HG02938 (cell line): Measurements from ENCODE around the gene PRKN.

ENCODE experiments used
- ATAC-seq: cut with Tn5 transposase; IDR thresholded peaks from one replicate; pipeline ENCODE4 v1.9.1; 2021; ENCODE audit warnings: mild to moderate bottlenecking, moderate library complexity; ENCODE audit not compliant: unreplicated experiment

Gene PRKN

GRCh38 chr6:162153120-162153519 lies 574.4 kb downstream of the PRKN start:
- ATAC-seq: no peak

- ATAC-seq: no peak
Observed at GRCh38 chr6:162151021-162151665, 576.4 kb downstream of the PRKN start.

- ATAC-seq: no peak
Observed at GRCh38 chr6:162150295-162150694, 577.3 kb downstream of the PRKN start.

GRCh38 chr6:162149786-162150185 lies 577.8 kb downstream of the PRKN start:
- ATAC-seq: no peak

GRCh38 chr6:162147805-162148204 lies 579.8 kb downstream of the PRKN start:
- no peak for ATAC-seq

DNA sequence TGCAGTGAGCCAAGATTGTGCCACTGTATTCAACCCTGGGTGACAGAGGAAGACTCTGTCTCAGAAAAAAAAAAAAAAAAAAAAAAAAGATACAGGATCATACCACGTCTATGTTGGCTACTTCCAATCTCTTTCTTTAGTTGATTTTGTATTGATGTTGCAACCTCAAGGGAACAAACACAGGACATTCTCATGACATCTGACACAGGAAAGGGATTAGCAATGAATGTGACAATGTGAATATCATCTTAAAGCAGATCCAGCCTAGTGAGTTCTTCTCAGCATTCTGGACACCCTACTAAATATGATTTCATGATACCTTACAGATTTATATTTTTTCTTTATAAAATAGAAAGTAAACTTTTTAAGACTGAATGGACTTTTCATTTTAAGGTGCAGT lies 580.3 kb downstream of the PRKN start:
- no peak for ATAC-seq

DNA sequence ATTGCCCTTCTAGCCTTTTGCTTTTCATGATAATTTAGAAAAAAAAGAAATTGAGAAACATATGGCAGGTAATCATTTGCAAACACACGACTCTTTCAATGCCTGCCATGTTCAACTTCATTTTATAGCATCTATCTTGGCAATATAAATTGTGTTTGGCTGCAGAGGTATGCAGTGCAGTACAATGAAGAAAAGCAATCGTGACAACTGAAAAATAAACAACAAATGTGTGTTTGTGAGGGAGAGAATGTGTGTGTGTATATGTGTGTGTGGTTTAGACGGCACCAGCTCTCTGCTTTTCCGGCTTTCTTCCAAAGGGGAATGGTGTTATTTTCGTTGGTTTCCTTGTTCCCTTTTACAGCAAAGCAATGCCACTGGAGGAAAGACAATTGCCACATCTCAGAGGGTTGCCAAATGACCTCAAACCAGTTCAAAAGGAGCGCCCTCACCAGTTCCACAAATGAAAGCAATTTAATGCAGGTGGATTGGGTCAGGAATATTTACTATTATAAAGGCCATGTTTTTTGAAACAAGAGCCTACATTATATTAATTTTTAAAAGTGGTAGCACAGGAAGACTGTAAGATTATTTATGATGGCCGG lies 587.2 kb downstream of the PRKN start:
- ATAC-seq: no peak

GRCh38 chr6:162125659-162126058 lies 601.9 kb downstream of the PRKN start:
- no peak for ATAC-seq

GRCh38 chr6:162124710-162125435 lies 602.7 kb downstream of the PRKN start:
- no peak for ATAC-seq

DNA sequence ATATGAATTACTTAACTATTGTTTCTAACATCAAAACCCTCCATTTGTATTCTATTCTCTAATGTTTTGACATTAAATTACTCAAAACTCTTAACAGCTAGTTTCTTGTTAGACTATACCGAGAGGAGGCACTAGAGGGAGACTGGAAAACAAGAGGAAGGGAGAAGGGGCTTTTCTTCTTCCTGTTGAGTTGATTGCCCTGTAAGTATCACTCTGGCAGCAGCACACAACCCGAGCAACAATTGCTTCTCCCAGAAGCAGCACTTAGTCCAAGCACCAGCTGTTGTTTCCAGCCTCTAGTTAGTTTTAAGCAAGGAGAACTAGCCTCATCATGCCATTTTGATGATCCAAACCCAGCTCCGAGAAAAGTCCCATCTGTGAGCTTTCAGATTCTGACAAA lies 603.8 kb downstream of the PRKN start:
- ATAC-seq: no peak

GRCh38 chr6:162119341-162119740 lies 608.2 kb downstream of the PRKN start:
- ATAC-seq: no peak

DNA sequence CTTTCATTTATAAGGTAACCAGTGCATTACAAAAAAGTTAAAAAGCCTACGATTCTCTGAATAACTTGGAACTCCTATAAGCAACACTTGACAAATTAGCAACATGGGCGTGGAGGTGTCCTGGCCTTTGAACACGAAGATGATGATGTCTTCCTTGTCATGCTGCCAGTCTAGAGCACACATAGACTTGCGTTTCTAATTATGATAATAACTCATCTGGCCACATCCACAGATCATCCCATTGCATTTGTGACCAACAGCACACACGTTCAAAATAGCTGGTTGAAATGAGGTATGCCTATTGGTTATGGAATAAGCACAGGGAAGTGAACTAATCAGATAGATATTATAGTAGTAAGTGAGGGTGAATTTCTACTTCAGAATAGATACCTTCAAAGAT lies 608.9 kb downstream of the PRKN start:
- ATAC-seq: no peak

DNA sequence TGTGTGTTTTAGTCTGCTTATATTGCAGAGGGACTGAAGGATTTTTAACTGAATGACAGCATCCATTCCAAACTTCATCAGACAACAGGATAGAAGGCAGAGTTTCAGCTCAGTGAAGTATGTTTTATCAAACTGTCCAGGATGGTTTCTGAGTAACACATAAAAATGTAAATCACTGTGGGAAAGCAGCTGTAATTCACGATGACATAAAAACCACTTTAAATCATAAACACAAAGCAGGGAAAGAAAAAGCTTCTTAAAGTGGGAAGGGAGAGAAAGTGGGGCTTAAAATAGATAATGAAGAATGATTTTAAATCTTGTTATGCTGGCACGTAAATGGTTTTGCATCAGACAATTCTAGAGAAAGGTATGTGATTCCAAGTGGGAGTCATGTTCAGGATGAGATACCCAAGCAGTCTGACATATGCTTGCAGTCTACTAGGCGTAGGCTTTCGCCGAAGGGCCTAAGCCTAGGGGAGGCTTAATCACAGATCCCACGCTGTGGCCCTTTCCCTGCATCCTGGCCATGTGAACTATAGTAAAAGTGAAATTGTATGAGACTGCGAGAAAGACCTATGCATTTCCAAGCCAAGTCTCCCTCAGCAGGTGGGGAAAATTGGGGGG lies 610.6 kb downstream of the PRKN start:
- no peak for ATAC-seq

GRCh38 chr6:162109480-162110050 lies 618.0 kb downstream of the PRKN start:
- no peak for ATAC-seq

- ATAC-seq: no peak
Observed at GRCh38 chr6:162108041-162108440, 619.5 kb downstream of the PRKN start.

- ATAC-seq: no peak
Observed at GRCh38 chr6:162100096-162100495, 627.5 kb downstream of the PRKN start.

GRCh38 chr6:162099685-162100084 lies 627.9 kb downstream of the PRKN start:
- ATAC-seq: no peak

DNA sequence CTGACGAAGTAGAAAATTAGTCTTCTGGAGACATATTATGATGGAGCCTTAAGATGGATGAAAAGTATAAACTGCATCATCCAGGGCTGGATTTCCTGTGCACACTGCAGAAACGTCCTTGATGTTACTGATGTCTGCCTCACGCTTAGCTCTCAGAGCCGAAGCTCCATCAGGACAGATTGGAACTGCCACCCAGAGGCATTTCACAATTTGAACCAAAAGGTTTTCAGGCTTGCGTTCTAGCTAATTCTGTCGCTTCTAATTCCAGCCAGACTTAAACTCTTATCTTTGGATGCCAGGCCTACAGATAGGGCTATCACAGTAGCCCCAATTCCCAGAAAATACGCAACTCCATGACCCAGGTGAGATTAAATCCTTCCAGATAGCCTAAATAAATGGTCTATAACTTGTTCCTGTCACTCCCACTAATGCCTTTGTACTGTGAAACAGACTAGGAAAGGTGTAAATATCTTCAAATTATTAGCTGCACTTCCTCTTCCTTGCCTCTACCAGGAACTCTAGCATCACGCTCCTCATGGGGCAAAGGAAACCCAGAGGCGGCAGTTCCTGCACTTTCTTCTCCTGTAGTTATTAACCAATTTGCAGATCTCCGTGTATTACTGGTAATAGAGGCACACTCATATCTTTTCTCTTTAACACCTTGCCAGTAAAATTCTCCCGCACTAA lies 634.6 kb downstream of the PRKN start:
- no peak for ATAC-seq

DNA sequence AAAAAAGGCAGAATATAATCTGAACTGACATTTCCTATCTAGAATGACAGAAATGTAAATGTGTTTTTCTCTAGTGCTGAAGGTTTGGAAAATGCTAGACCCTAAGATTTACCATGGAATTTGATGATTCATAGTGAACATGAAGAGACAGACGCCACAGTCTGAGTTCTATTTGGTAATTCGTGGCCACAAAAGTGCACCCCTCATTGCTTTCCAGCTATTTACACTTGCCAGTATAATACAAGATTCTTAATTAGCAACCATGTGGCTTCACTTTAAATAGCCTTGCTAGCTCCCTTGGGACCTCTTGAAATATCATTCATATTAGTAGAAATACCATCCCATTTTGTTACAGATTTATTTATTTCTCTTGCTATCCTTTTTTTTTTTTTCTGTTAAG lies 636.8 kb downstream of the PRKN start:
- ATAC-seq: no peak

DNA sequence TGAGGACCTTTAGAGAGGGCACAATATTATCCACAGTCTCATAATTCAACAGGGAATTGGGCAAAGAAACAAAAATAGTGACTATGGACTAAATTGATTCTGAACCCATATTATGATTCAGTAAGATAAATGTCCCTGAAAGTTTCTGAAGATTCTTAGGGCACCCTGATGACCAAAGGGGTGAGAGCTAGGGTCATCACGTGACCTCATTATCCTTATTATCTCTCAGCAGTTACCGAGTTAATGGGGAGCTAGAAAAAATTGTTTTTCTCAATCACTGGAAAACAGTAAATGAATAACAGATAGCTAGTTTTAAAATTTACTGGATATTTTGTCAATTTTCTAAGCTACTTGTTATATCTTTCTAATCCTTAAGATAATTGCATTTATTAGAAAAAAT lies 639.5 kb downstream of the PRKN start:
- ATAC-seq: no peak

- no peak for ATAC-seq
Observed at GRCh38 chr6:162085561-162085960, 642.0 kb downstream of the PRKN start.
